Right lobe of liver (tissue), 4 donors: ENCODE measurements around the gene TBC1D25.

Source experiments
- CTCF ChIP-seq, 4 donors: fragments of 200-600 bp in 3 of 4; fragments of 450-650 bp in 1 of 4; IDR thresholded peaks; one replicate each; pipeline versions ENCODE4 v1.5.1 to v1.8.0; 2016 to 2022; ENCODE audit warnings: antibody characterized with exemption in 4 of 4, mild to moderate bottlenecking in 2 of 4
- POLR2A ChIP-seq: fragments of 450-650 bp; IDR thresholded peaks from one replicate; pipeline ENCODE4 v1.6.1; 2017; ENCODE audit warnings: antibody characterized with exemption, mild to moderate bottlenecking
- donor health status: DM: no; HTN: no; CAD: no.
- donor health status: DM: no; HTN: no; CAD: no.
- donor health status: DM: no; HTN: yes; CAD: no.

- no peak for TF ChIP-seq CTCF (IDR thresholded peaks at IDR 0.05)
- no peak for TF ChIP-seq POLR2A
Measured at GRCh38 chrX:48492293-48492910, 47.1 kb upstream of the TBC1D25 start.
